CD4-positive, alpha-beta T cell treated with Interleukin-1 beta for 1 hour (primary cell): ENCODE data around the gene BPIFB6.
A peak's percentile ranks its signal among the peaks of the same experiment; 100 is the strongest.

Experiments used
- DNase-seq, 2 donors: peaks; one replicate each; pipeline ENCODE4 v3.0.0-alpha.2; 2020 to 2022

Gene BPIFB6

DNA sequence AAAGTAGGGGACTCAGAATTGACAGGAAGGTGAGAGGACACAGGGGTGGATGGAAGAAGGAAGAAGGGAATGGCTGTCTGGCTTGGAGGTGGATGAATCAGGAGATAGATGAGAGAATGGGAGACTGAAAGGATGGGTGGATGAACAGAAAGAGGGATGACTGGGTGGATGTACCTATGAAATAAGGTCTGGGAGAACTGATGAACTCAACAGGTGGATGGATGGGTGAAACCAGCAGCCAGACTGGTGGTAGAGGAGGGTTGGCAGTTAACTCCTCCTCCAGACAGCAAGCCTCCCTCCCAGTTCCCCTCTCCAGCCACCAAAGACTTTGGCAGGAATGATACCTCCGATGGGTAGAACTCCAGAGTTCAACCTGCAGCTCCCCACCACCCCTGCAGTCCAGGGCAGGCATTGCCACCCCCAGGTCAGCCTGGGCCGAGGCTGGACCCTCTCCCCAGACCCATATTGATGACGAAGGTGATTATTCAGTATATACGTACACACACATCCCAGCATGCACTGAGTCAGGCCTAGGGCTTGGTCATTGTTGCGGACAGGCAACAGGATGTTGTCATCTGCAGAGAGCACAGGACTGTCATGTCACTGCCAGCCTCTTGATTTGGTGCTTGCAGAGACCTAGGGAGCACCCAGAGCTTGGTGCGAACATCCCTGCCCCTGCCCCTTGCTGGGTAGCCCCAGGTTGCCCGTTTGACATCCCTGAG is 29.2 kb upstream of the BPIFB6 start:
- DNase-seq: no peak

DNA sequence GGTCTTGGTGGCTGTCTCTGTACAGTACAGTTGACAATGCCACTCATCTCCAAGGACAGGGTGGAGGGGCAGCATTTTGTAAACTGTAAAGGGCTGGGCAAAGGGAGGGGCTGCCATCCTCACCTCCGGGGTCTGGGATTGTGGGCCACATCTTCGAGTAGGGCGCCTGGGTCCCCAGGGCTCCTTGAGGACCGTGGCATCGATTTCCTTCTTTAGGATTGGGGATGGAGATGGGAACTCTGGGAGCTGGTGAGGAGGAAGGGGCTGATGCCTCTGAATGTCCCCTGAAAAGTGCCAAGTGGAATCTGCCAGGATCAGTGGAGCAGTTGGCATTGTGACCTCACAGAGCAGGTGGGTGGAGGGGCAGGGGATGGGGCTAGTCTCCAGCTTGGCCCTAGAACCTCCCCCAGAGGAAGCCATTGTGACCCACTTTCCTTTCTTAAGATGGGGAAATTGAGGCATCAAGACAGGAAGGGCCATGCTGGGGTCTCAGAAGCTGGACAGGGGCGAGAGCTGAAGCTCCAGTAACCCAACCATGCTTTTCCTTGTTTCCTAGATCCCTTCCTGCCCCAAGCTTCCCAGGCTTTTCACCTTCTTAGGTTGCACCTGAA is 27.2 kb upstream of the BPIFB6 start, which contains the start of gene SUN5:
SUN5 (minus strand) TSS at position 293 of the 611 bp plus-strand sequence; CDS start at position 200, 93 bp downstream.
- DNase-seq: no peak

DNA sequence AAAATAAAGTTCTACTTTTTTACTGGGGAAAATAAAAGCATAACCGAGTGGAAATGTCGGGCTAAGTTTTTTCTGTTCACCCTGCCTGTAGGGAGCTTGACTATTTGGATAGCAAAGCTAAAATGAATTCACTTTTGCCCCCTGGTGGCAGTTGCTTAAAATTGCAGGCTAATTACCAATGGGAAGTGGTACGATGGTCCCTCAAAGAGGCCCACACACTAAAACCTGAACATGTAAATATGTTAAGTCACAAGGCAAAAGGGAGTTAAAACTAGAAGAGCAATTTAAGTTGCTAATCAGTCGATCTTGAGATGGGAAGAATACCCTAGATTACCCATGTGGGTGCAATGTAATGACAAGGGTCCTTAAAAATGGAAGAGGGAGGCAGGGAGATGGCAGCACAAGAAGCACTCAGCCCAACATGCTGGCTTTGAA is 26.3 kb upstream of the BPIFB6 start:
- peak in 1 of 2 donors; percentile 48 for DNase-seq

DNA sequence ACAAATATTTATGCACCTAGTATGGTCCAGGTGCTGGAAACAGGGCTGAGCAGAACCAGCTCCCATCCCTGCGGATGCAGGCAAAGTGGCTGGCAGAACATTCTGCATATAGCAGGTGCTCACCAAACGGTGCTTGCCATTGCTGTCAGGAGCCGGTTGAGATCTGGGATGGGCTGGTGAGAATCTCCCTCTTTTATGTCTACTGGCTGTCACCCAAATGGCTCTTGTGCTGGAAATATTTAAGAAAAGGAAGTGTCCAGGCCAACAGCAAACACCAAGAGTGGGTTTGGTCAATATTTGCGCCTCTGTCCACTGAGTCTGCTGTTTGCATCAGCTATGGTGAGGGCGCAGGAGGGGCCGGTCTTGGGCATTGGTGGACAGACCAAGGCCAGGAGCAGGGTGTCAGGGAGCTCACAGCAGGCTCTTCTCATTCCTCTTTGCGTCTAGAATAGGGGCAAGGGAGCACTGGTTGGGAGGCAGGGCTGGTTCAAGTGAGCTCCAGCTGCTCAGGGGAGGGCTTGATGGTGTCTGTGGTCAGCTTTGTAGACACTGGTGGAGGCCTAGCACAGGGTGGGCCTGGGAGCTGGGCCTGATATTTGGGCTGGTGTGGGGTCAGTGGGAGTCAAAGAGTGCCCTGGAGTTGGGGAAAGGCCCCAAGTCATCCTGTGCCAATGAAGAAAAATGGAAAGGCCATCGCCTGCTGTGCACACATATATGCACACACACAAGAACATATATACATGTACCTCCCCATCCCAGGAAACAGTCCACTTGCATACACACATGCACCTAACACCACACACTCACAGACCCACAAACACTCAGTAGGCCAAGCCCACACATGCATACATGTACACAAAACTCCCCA is 25.3 kb upstream of the BPIFB6 start:
- DNase-seq: no peak

DNA sequence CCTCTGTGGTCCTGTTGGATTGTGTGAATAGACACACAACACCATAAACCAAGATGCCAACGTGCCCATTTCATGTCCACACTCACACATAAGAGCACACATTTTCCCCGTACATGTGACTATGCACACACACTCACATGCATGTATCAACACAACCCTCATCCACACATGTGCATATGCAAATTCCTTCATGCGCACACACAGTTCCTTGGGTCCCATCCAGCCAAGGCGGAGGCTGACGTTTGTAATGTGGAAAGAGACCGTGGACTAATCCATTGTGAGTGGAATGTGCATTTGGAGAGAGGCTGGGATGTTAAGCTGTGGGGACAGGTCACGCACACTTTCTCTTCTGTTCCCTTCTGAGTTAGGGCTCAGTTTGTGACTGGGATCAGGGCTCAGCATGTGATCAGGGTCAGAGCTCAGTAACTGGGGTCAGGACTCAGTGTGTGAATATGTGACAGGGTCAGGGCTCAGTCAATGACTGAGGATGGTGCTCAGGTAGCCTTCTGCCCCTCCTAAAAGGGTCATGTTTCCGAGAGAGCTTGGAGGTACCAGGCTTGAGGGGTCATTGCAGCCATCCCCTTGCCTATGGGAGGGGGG is 24.6 kb upstream of the BPIFB6 start:
- DNase-seq: no peak

DNA sequence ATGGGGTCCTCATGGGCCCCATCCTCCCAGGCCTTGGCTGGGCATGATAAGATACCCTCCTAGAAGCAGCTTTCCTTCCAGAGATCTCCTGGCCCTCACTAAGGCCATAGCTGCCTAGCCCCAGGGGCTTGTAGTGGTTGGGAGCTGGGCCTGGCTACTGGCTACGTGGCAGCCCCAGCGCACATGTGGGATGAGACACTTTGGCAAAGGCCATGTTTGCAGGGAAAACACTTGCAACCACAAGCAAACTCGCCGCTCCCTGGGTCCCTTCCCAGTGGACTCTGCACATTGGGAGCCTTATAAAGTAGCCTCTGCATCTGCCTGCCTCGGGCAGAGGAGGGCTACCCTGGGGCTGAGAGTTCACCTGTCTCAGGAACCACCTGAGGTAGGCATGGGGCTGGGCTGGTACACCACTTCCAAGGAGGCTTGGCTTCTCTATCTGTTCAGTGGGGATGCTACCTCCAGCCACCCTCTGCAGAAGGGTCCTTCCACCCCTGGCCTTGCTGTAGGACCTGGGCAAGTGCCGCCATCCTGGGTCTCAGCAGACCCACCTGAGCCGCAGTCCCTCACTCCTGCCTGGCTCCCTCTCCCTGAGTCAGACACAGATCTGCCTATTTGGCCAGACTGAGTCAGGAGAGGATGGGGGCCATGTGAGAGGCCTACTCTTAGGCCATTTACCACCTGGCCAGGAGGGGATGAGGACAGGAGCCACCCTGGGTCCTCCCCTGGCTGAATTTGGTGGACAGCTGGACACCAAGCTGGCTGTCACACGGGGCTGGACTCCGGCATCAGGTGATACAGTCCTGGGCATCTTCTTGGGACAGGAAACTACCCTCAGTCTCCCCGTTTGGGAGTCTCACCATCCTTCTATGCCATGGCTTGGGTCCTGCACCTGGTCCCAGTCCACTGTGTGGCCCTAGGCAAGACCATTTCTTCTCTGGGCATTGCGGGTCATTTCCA is 23.8 kb upstream of the BPIFB6 start, which contains the start of gene BPIFB2:
BPIFB2 (plus strand) TSS at position 329 of the 960 bp plus-strand sequence. CDS start 871 bp downstream, outside the sequence.
- DNase-seq: no peak

DNA sequence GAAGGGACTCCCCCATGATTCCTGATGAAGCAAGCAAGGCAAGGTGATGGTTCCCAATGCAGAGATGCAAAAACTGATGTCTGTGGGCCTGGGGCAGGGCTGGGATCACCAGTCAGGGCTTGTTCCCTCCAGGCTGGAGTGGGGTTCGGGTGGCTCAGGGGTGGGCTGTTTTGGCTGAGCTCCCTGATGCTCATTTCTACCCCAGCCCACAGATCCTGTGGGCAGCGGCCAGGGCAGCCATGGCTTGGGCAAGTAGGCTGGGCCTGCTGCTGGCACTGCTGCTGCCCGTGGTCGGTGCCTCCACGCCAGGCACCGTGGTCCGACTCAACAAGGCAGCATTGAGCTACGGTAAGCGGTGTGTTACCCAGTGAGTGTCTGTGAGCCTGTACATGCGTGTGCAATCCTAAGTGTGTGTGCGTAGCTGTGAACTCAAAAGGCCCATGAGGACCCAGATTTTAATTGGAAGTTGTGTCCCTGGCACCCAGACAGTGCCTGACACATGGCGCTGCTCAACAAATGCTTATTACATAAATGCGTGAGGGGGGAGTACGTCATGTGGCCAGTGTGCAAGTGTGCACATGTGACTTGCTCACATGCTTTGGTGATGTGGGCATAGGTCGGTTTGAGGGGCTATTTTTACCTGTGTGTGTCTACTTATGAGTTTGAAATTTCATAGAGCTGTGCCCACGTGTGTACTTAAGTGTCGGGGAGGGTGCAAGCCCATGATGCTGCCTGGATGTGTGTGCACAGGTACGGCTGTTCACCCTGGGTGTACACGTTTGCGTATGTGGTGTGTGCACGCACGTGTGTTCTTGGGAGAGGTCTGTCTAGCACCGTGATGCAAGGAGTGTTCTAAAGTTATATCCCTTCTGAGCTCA is 22.9 kb upstream of the BPIFB6 start:
- no peak for DNase-seq

DNA sequence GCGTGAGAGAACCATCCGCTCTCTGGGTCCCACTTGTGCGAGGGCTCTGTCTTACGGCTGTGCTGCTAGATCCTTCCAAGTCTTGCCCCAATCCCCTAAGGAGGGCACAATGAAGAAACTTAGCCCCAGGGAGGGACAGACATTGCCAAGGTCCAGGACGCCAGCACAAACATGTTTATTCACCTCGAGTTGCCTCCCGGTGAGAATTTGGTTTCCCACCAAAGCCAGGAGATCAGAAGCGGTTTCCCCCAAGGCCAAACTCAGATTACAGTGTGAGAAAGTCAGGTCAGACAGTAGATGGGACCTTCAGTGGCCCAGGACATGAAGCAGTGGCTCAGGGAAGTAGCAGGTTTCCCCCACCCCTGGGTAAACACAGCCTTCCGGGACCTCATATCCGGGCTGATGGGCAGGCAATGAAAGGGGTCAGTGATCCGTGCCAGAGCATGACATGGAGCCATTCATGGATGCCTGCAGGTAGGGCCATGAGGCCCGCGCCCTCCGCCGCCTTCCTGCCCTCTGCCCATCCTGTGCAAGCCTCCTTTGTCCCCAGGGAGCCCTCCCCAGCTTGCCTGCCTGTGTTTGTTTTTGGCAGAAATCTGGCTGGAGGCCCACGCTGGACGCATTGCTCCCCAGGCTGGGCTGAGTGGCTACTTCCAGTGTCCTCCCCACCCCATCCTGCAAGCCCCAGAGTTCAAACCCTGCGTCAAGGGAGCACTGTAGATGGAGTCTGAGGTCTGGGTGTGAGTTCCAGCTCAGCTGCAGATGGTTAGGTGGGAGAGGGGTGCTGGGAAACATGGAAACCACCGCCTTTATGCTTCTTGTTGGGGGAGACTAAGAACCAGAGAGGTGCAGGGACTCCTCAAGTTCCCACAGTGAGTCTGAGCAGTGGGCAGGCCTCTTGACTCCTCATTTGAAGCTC is 22.0 kb upstream of the BPIFB6 start:
- no peak for DNase-seq

DNA sequence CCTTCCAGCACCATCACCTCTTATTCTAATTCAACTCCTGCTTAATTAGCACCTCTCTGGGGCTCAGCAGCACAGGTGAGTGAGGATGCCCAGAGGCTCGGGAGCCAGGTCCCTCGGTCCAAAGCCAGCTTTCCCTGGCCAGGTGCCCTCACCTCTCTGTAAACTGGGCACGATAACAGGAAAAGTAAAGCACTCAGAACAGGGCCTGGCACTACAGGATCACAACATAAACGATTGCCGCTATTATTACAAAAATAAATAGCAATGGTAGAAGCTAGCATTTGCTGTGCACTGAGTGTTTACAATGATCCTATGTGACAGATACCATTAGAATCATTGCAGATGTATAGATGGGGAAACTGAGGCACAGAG is 21.3 kb upstream of the BPIFB6 start:
- no peak for DNase-seq

DNA sequence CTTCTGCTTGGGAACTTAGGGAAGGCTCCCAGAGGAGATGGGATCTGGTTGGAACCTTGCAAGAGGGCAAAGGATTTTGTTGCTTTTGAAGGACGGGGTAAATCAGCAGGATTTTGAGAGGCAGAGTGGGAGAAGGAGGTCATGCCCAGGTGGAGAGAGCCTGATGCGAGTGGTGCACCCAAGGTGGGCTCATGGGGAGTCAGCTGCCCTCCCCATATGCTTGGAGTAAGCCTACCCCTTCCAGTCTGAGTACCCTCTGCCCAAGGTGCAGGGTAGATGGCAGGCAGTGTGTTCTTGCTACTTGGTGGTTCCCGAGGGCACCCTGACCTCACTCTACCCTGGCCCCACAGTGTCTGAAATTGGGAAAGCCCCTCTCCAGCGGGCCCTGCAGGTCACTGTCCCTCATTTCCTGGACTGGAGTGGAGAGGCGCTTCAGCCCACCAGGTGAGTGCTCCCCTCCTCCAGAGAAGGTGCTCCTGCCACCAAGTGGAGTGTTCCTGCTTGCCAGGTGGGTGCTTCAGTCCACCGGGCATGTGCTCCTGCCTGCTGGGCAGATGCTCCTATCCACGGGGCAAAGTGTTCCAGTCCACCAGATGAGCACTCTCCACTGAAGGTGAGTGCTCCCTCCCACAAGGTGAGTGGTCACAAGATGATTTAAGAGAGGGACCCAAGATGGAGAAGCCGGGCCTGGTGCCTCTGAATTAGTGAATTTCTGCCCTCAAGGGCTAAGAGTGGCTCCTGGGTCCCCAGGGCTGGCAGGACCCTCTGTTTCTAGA is 20.6 kb upstream of the BPIFB6 start:
- no peak for DNase-seq

DNA sequence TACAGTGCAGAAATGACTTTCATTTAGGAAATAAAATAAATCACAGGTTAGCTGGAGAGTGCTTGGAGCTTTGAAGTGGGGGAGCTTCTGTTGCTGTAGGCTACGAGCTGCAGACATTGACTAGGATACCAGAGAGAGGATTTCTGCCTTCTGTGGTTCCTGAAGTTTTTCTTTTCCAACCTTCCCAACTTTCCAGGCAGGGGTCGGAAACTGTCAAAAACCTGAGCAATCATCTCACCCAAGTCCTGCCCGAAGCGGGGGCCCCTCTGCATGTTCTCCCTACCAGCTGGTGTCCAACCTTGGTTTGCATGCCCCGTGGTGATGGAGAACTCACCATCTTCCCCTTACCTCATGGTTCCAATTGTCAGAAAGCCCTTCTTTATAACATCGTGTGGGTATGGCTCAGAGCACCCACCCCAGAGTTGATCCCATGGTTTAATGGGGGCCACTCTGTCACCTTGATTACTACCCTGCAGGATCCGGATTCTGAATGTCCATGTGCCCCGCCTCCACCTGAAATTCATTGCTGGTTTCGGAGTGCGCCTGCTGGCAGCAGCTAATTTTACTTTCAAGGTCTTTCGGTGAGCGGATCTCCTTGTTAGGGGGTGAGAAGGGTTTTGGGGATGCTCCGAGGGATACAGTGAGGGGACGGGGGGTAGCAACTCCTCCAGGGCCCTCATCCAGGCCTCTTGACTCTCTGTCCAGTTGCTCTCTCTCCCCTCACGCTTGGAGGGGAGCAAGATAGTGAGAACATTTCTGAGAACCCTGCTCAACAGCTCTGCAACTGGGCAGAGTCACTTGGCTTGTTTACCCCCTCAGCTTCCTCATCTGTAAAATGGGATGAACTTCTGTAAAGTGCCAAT is 18.9 kb upstream of the BPIFB6 start:
- no peak for DNase-seq

DNA sequence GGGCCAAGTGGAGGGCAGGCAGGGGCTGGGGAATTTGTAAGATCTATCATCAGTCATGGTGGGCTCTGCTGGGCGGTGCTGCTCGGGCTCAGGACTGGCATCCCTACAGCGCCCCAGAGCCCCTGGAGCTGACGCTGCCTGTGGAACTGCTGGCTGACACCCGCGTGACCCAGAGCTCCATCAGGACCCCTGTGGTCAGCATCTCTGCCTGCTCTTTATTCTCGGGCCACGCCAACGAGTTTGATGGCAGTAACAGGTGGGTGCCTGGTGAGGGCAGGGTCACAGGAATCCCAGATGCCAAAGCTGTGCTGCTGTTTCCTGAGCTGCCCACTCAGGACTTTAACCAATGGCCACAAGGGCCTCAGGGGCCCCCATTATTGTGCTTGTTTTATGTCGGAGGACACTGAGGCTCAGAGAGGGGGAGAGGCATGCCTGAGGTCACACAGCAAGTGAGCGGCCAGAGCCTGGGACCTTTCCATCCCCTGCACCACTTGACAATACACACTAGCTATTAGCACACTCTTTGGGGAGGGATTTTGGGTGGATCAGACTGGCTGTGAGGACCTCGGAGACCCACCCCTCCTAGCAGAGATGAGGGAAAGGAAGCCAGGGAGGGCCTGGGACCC is 17.6 kb upstream of the BPIFB6 start:
- no peak for DNase-seq

DNA sequence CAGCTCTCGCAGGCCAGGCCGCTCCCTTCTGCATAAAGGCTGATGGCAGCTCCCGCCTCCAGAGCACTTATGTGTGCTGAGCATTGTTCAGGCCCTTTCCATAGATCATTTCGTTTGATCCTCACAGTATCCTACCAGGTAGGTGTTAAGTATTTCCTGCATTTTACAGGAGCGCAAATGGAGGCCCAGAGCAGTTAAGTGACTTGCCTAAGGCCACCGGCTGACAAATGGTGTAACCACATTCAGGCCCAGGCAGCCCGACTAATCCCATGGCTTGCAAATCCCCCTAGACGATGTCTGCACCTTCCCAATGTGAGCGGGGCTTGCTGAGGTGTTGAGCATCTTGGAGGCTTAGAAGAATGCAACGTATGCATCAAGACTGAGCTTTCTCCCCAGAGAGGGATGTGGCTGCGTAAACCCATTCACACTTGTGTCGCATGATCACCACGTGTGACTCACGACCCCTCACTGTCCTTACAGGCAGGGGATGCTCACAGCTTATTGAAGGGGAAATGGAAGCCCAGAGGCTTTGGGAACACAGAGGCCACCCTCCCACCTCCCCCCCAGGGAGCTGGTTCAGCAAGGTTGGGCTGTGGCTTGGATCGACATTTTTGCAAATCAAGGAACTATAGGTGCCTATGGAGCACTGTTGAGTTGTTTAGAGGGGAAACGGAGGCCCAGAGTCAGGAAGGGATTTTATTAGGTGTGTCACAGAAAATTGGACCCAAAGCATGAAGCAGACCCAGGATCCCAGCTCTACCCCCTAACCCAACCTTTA is 16.9 kb upstream of the BPIFB6 start:
- no peak for DNase-seq

DNA sequence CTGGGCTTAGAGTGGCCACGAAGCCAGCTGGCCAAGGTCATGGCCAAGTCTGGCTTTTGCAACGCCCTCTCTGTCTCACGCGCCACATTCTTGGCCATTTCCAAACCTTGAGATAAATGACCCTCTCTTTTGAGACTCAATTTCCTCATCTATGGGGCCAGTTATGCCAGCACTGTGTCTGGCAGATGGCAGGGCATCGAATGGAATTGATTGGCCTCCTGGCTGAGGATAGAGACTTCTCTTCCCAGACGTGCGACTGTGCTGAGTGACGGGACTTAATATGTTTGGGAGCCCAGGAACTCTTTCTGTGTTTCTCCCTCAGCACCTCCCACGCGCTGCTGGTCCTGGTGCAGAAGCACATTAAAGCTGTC is 16.3 kb upstream of the BPIFB6 start:
- DNase-seq: no peak

DNA sequence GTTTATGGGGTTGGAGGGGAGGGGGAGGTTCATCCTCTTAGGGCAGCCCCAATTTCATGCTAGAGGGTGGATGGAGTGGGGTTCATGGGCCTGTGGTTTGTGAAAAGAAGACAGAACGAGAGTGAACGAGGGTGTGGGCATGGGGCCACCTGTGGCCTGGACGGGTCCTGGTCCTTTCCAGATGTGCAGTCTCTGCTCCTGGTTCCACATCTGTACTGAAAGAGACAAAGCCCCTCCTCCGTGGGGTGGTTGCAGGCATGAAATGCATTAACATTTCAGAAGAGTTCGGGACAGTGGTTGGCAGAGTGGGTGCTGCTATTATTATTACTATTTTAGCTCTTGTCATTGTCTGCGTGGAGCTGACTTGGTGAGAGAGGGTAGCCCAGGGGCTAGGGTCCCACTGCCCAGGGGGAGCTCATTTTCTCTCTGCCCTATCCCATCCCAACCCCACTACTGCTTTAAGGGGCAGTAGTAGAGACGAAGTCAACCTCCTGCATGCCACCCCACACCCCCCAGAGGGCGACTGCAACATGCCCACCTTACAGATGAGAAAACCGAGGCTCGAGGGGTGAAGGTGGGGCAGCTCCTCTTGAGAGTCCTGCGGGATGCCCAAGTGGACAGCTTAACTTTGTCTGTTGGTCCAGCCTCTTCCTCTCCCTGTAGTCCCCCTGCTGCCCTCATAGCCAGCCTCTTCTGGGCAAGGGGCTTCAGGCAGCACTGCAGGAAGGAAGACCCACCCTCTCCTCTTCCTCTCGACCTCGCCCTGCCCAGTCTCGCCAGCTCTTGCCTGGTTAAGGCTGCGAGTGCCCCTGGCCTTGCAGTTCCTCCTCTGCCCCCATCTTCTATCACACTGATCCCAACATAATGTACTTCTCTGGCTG is 15.5 kb upstream of the BPIFB6 start:
- no peak for DNase-seq
